HG03558 (cell line): ENCODE results near the gene MYL7.
"Not testable (repeated sequence)": the region's sequence is repeated elsewhere in the genome, so short reads cannot be mapped to it uniquely, and the experiment has no call there.

ENCODE experiments used
- ATAC-seq: cut with Tn5 transposase; IDR thresholded peaks from one replicate; pipeline ENCODE4 v1.9.1; 2021; ENCODE audit warnings: moderate number of reproducible peaks; ENCODE audit not compliant: unreplicated experiment; ENCODE audit errors: extremely low read depth

MYL7 gene

GRCh38 chr7:44138698-44139097, 2.4 kb downstream of the MYL7 start:
- ATAC-seq: no peak

GRCh38 chr7:44136731-44137130, 4.4 kb downstream of the MYL7 start:
- ATAC-seq: no peak

GRCh38 chr7:44134943-44135628, 6.0 kb downstream of the MYL7 start:
- no peak for ATAC-seq

- no peak for ATAC-seq
Measured at GRCh38 chr7:44133295-44133694, 7.8 kb downstream of the MYL7 start.

GRCh38 chr7:44132039-44132438, 9.1 kb downstream of the MYL7 start:
- ATAC-seq: no peak

- ATAC-seq: no peak
Measured at GRCh38 chr7:44131173-44132029, 9.7 kb downstream of the MYL7 start.

GRCh38 chr7:44128721-44129582, 12.2 kb downstream of the MYL7 start:
- no peak for ATAC-seq

GRCh38 chr7:44127161-44127560, 14.0 kb downstream of the MYL7 start:
- no peak for ATAC-seq

GRCh38 chr7:44126574-44126973, 14.6 kb downstream of the MYL7 start:
- not testable (repeated sequence) for ATAC-seq

- no peak for ATAC-seq
Measured at GRCh38 chr7:44124822-44125202, 16.3 kb downstream of the MYL7 start.

- peak; percentile 96 for ATAC-seq
Measured at GRCh38 chr7:44123190-44124003, 17.7 kb downstream of the MYL7 start, which contains the start of gene POLD2. Gene POLD2 (minus strand): TSS chr7:44123548. CDS start chr7:44122053, 1,495 bp downstream.

- ATAC-seq: no peak
Measured at GRCh38 chr7:44122529-44122928, 18.6 kb downstream of the MYL7 start.

GRCh38 chr7:44121761-44122420, 19.2 kb downstream of the MYL7 start:
- ATAC-seq: no peak

GRCh38 chr7:44120395-44120794, 20.7 kb downstream of the MYL7 start:
- ATAC-seq: no peak

- ATAC-seq: no peak
Measured at GRCh38 chr7:44119829-44120380, 21.2 kb downstream of the MYL7 start.

- no peak for ATAC-seq
Measured at GRCh38 chr7:44117801-44118429, 23.2 kb downstream of the MYL7 start.

GRCh38 chr7:44116789-44117666, 24.1 kb downstream of the MYL7 start:
- no peak for ATAC-seq
